Spinal cord (tissue), 4 donors: ENCODE results near the gene AKT3. TPM values are rescaled to one million over a fixed set of nuclear protein-coding genes. Genes with fewer than 3 reads are reported as not detected.

Source experiments
- polyA plus RNA-seq, 2 donors: library from polyadenylated mRNA; unstranded; fragments of 120-200 nt; gene quantifications; one replicate each; pipeline ENCODE4 v1.2.1, GENCODE V29; 2013; ENCODE audit not compliant: insufficient read length in 2 of 2
- total RNA-seq, 2 donors: library from RNA; depleted of rRNA in 1 of 2; stranded (reverse); fragments of 120-200 nt in 1 of 2; fragments of >200 nt in 1 of 2; gene quantifications; one replicate each; pipeline versions ENCODE4 v1.2.3 to v1.2.4, GENCODE V29; 2013 to 2014

The AKT3 gene
- total and polyA plus RNA-seq, 4 donors = 53.8 to 127 (median 77.4) TPM

Other genes with a start within 250 kb of the AKT3 start
- gene ZBTB18, start 201.0 kb upstream of the AKT3 start, total RNA-seq = 10 to 100 TPM; 27.6 to 31.2 TPM
- 10 to 100 TPM; 36.6 to 49.7 TPM for gene ZBTB18, start 201.0 kb upstream of the AKT3 start, polyA plus RNA-seq